Gastroesophageal sphincter (tissue), 4 donors: ENCODE results near the gene ATXN7. TPM values are rescaled to one million over a fixed set of nuclear protein-coding genes. Genes with fewer than 3 reads are reported as not detected.

Experiments
- ATAC-seq: fragments of 150-250 bp; one replicate; pipeline ENCODE4 v1.9.1; 2016; ENCODE audit warnings: mild to moderate bottlenecking, moderate library complexity
- H3K27ac ChIP-seq, 4 donors: fragments of 200-600 bp; sonication (generic) in 3 of 4; 1 replicate in 3 of 4; 2 replicates in 1 of 4; pipeline ENCODE4 v1.5.1; 2016 to 2019
- H3K27me3 ChIP-seq: fragments of 200-600 bp; sonication (generic); one replicate; pipeline ENCODE4 v1.5.1; 2019
- H3K36me3 ChIP-seq, 2 donors: fragments of 200-600 bp; sonication (generic); one replicate each; pipeline ENCODE4 v1.5.1; 2019; ENCODE audit warnings: control low read depth in 1 of 2
- H3K4me1 ChIP-seq, 3 donors: fragments of 200-600 bp; sonication (generic); 1 replicate in 2 of 3; 2 replicates in 1 of 3; pipeline ENCODE4 v1.5.1; 2016 to 2019; ENCODE audit warnings: control low read depth in 2 of 3
- H3K4me3 ChIP-seq, 2 donors: fragments of 200-600 bp; sonication (generic); one replicate each; pipeline ENCODE4 v1.5.1; 2019; ENCODE audit warnings: mild to moderate bottlenecking in 1 of 2, moderate library complexity in 1 of 2
- H3K9me3 ChIP-seq, 3 donors: fragments of 200-600 bp; sonication (generic); one replicate each; pipeline ENCODE4 v1.5.1; 2017 to 2019; ENCODE audit warnings: control low read depth in 2 of 3
- EP300 ChIP-seq: sonication (generic); formaldehyde crosslinking; IDR thresholded peaks from one replicate; pipeline ENCODE4 v1.6.1; 2017; ENCODE audit warnings: antibody characterized with exemption, mild to moderate bottlenecking
- POLR2A ChIP-seq, 2 donors: fragments of 450-650 bp; IDR thresholded peaks; one replicate each; pipeline ENCODE4 v1.6.1; 2017; ENCODE audit warnings: antibody characterized with exemption in 2 of 2, mild to moderate bottlenecking in 2 of 2, moderate library complexity in 1 of 2
- POLR2AphosphoS5 ChIP-seq: sonication (generic); formaldehyde crosslinking; IDR thresholded peaks from one replicate; pipeline ENCODE4 v1.6.1; 2017; ENCODE audit warnings: antibody characterized with exemption
- WGBS, 2 donors: methylation state at CpG; one replicate each; pipeline ENCODE4 v1.1.5; 2018; ENCODE audit warnings: low coverage in 1 of 2; 5-methylcytosine and 5-hydroxymethylcytosine counted together
- total RNA-seq, 4 donors: library from RNA; depleted of rRNA; stranded (reverse); fragments of >200 nt; gene quantifications; one replicate each; pipeline ENCODE4 v1.1.0, GENCODE V29; 2016
- TF ChIP-seq, protein P1 (sequence below), 4 experiments: fragments of 200-600 bp in 2 of 4; fragments of 450-650 bp in 2 of 4; sonication (generic) in 1 of 4; IDR thresholded peaks; one replicate each; pipeline ENCODE4 v1.5.1; 2017 to 2019; ENCODE audit warnings: antibody characterized with exemption in 4 of 4, mild to moderate bottlenecking in 2 of 4, moderate library complexity in 2 of 4

The ATXN7 gene
- total RNA-seq, 4 donors from 2014 or later, result 15.5 to 36.3 (median 19.8) TPM

DNA sequence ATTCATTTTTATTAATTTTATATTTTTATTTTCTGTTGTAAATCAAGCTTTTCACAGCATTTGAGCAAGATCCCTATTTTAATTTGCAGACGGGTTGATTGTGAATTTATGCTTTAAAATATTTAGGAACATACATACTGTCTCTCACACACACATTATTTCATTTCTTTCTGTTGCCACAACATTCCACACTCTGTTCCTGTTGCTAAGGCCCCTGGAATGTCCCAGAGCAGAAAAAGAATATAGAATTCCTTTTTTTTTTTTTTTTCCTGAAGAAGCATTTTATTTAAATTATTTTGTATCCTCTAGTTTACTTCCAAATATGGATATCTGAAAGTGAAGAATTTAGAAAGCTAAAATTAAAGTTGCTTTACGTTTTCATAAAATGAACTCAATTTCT is 85.3 kb downstream of the ATXN7 start:
- Histone ChIP-seq H3K27me3 (no peaks in the 10 kb centered on the region), H3K4me3 (no peak overlapping the region), H3K4me1 (peaks cover 4 to 73% (median 15%) of the 10 kb centered on the region in 3 donors), H3K27ac (peak overlapping the region in 3 of 4 donors; percentile 48 to 59 (median 50)), H3K9me3 (no peaks in the 10 kb centered on the region), H3K36me3 (peaks cover 0 to 9% of the 10 kb centered on the region in 2 donors)
- no peak for TF ChIP-seq POLR2A (IDR thresholded peaks at IDR 0.05)
- TF ChIP-seq POLR2AphosphoS5, result no peak
- TF ChIP-seq, protein P1, sequence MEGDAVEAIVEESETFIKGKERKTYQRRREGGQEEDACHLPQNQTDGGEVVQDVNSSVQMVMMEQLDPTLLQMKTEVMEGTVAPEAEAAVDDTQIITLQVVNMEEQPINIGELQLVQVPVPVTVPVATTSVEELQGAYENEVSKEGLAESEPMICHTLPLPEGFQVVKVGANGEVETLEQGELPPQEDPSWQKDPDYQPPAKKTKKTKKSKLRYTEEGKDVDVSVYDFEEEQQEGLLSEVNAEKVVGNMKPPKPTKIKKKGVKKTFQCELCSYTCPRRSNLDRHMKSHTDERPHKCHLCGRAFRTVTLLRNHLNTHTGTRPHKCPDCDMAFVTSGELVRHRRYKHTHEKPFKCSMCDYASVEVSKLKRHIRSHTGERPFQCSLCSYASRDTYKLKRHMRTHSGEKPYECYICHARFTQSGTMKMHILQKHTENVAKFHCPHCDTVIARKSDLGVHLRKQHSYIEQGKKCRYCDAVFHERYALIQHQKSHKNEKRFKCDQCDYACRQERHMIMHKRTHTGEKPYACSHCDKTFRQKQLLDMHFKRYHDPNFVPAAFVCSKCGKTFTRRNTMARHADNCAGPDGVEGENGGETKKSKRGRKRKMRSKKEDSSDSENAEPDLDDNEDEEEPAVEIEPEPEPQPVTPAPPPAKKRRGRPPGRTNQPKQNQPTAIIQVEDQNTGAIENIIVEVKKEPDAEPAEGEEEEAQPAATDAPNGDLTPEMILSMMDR (IDR thresholded peaks at IDR 0.05), result no peak
- TF ChIP-seq EP300, result no peak
- WGBS, 2 donors, result 14 to 47% methylated on average over 2 of the region's 2 CpGs
- ATAC-seq, result no peak

DNA sequence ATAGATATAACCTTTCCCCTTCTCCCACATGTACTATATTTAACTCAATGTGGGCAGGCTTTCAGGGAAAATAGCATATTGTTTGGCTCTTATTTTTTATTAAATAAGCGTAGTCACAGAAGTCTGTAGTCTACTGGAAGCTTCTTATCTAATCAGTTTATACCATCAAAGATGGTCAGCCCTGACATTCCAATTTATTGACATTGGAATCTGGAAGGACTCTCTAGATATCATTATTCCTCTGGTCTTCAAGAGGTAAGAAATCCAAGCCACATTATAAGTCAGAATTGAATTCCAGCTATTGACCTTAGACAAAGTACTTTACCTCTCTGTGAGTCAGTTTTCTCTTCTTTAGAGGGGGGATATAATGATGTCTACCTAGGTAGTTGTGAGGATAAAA is 87.0 kb downstream of the ATXN7 start:
- ATAC-seq, result no peak
- Histone ChIP-seq H3K4me3 (no peak overlapping the region), H3K9me3 (no peaks in the 10 kb centered on the region), H3K36me3 (peaks cover 0 to 9% of the 10 kb centered on the region in 2 donors), H3K27ac (no peak overlapping the region), H3K4me1 (peaks cover 4 to 77% (median 15%) of the 10 kb centered on the region in 3 donors), H3K27me3 (no peaks in the 10 kb centered on the region)
- 56 to 78% methylated on average over 1 of the region's 1 CpG for WGBS, 2 donors
- no peak for TF ChIP-seq POLR2A (IDR thresholded peaks at IDR 0.05)
- TF ChIP-seq, protein P1 (IDR thresholded peaks at IDR 0.05), result no peak
- no peak for TF ChIP-seq POLR2AphosphoS5
- TF ChIP-seq EP300, result no peak

DNA sequence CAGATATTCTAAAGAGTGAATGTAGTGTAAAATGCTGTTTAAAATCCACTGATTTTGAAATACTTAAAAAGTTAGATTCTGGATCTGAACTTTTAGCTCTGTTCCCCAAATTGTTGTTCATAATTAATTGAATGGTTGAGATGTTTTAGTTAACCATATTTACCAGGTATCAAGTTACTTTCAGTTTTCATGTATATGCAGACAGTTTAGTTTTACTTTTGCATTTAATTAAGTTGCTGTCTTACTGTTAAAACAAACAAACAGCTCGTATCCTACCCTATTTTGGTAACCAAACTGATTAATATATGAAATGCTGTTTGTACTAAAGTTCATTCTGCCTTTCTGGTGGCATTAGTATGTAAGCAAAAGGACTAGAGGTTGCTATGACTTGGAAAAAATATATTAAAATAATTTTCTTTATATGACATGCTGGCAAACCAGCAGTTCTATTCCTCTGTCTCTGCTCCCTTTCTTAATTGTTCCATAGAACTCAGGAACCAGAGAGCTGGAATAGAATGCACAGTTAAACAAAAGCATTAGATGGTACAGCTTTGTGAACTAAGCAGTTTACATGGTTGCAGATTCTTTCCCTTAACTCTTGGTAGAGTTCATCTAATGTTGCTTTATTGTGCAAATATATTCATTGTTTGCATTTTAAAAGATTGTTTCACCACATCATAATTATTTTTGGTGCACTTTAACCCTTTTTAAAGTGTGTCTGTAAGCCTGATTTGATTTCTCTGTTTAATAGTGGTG is 88.0 kb downstream of the ATXN7 start:
- Histone ChIP-seq H3K27me3 (no peaks in the 10 kb centered on the region), H3K27ac (peak overlapping the region in 1 of 4 donors; percentile 7), H3K36me3 (peaks cover 0 to 11% of the 10 kb centered on the region in 2 donors), H3K9me3 (no peaks in the 10 kb centered on the region), H3K4me1 (peaks cover 7 to 82% (median 15%) of the 10 kb centered on the region in 3 donors), H3K4me3 (no peak overlapping the region)
- WGBS, 2 donors, result 15 to 35% methylated on average over 1 of the region's 1 CpG
- TF ChIP-seq, protein P1 (IDR thresholded peaks at IDR 0.05), result no peak
- TF ChIP-seq EP300, result no peak
- TF ChIP-seq POLR2A (IDR thresholded peaks at IDR 0.05), result no peak
- no peak for TF ChIP-seq POLR2AphosphoS5
- ATAC-seq, result no peak

DNA sequence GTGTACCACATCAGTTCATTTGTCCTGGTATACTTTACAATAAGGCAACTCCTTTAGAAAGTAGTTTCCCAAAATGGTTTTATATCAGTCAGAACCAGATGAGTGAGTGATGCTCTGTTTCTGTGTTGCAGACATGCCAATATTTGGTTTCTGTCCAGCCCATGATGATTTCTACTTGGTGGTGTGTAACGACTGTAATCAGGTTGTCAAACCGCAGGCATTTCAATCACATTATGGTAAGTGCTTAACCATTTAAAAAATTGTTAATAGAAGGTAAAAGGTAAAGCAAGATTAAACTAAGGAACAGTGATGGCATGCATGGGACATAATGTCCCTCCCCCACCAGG is 88.6 kb downstream of the ATXN7 start:
- Histone ChIP-seq H3K4me1 (peaks cover 12 to 87% (median 15%) of the 10 kb centered on the region in 3 donors), H3K4me3 (no peak overlapping the region), H3K36me3 (peaks cover 0 to 11% of the 10 kb centered on the region in 2 donors), H3K27ac (no peak overlapping the region), H3K27me3 (no peaks in the 10 kb centered on the region), H3K9me3 (no peaks in the 10 kb centered on the region)
- TF ChIP-seq POLR2AphosphoS5 (no peak), POLR2A (IDR thresholded peaks at IDR 0.05) (no peak), EP300 (no peak)
- TF ChIP-seq, protein P1 (IDR thresholded peaks at IDR 0.05), result no peak
- WGBS, 2 donors, result 70 to 81% methylated on average over 1 to 2 of the region's 2 CpGs
- no peak for ATAC-seq

GRCh38 chr3:63954182-63954581 is 90.5 kb downstream of the ATXN7 start:
- Histone ChIP-seq H3K27me3 (no peaks in the 10 kb centered on the region), H3K4me3 (no peak overlapping the region), H3K9me3 (no peaks in the 10 kb centered on the region), H3K27ac (peak overlapping the region in 2 of 4 donors; percentile 8 to 31), H3K4me1 (peaks cover 12 to 88% (median 12%) of the 10 kb centered on the region in 3 donors), H3K36me3 (peaks cover 0 to 11% of the 10 kb centered on the region in 2 donors)
- WGBS, 2 donors, result 73 to 79% methylated on average over 3 of the region's 5 CpGs
- no peak for TF ChIP-seq EP300
- no peak for TF ChIP-seq POLR2A (IDR thresholded peaks at IDR 0.05)
- no peak for ATAC-seq
